Loucy (cell line): ENCODE measurements around the gene AADAC.

ENCODE experiments used
- EZH2phosphoT487 ChIP-seq: fragments of 200-600 bp; IDR thresholded peaks from 2 replicates; pipeline ENCODE4 v1.6.1; 2018; ENCODE audit warnings: antibody characterized with exemption, mild to moderate bottlenecking, moderate library complexity, borderline replicate concordance
- TF ChIP-seq, protein P1 (sequence below): fragments of 200-600 bp; sonication (generic); conservative IDR thresholded peaks from 2 replicates; pipeline ENCODE4 v1.5.1; 2014; ENCODE audit warnings: mild to moderate bottlenecking, antibody characterized with exemption, low read length

DNA sequence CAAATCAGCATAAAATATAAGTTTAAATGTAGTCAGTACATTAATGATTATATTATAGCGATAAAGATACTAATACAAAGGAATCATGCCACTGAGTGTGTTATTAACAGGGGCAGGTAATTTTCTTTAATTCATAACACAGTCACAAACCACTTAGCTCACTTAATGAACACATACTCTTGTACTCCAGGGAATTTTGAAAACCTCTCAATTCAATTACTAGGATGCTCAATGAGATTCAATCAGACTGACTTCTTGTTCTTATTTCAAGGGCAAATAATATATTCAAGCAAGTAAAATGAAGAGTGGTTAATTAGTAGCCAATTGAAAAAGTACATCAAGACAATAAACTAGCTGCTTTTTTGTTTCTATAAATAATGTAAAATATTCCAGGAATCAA lies 53.8 kb downstream of the AADAC start:
- TF ChIP-seq, protein P1, sequence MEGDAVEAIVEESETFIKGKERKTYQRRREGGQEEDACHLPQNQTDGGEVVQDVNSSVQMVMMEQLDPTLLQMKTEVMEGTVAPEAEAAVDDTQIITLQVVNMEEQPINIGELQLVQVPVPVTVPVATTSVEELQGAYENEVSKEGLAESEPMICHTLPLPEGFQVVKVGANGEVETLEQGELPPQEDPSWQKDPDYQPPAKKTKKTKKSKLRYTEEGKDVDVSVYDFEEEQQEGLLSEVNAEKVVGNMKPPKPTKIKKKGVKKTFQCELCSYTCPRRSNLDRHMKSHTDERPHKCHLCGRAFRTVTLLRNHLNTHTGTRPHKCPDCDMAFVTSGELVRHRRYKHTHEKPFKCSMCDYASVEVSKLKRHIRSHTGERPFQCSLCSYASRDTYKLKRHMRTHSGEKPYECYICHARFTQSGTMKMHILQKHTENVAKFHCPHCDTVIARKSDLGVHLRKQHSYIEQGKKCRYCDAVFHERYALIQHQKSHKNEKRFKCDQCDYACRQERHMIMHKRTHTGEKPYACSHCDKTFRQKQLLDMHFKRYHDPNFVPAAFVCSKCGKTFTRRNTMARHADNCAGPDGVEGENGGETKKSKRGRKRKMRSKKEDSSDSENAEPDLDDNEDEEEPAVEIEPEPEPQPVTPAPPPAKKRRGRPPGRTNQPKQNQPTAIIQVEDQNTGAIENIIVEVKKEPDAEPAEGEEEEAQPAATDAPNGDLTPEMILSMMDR = no peak
- no peak for TF ChIP-seq EZH2phosphoT487
